Stimulated activated CD8-positive, alpha-beta memory T cell treated with anti-CD3 and anti-CD28 coated beads, Interleukin-15, amount 100 ng/mL, for 24 hours (primary cell): ENCODE results near the gene LYST.
"Not testable (repeated sequence)": the region's sequence is repeated elsewhere in the genome, so short reads cannot be mapped to it uniquely, and the experiment has no call there.

Experiments used
- DNase-seq: peaks from one replicate; pipeline ENCODE4 v3.0.0-alpha.2; 2020; ENCODE audit warnings: low read depth

Gene LYST

DNA sequence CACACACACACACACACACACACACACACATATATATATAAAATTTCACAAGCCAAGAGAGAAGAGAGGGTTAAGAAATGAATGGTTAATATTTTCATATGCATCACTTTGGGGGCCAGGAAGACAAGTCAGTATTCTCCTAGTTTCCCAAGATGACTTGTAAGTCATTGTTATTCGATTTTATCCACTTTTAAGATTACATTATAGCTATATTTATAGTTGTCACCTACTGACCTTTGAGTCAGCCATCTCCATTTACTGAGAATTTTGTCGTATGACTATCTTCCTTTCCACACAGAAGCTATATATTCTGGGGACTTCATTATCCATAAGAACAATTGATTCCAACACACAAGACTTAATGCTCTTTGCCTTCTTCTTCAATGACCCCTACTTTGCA is 8.9 kb downstream of the LYST start:
- no peak for DNase-seq

DNA sequence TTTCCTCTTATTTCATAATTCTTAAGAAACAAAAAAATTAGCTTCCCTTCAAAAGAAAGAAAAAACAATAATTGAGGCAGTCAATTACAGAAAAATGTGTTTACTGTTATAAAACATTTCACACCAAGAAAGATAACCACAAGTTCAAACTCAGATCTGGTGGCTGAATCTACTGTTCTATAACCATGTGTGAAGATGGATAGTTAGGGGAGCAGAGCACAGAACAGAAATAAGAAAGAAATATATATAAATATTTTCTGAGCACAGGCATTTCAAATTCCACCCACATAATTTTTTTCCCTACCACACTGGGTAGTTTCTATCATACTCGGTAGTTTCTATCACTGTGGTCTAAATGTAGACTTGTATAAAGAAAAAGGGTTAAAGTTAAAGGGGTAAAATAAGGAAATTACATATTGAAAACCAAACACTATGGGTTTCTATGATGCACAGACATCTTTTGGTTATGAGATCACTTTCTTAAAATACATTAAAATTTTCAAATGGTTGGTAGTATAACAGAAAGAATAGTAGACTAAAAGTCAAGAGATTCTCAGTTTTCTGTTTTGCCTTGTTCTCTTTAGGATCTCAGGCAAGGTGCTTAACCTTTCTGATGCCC is 10.8 kb downstream of the LYST start:
- no peak for DNase-seq

DNA sequence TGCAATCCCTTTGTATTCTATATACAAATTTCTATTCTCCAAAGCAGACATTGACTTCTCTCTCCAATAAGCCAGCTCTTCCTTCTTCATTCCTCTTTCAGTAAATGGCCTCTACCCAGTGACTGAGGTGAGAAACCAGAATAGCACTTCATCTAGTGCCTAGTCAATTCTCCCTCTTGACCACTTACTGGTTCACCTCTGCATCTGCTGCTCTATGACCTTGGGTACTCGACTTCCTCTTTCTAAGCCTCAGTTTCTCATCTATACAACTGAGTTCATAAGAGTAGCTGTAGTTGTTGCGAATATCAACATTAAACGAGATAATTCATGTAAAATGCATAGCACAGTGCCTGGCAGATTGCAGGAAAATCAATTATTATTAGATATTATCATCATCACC is 12.4 kb downstream of the LYST start:
- no peak for DNase-seq

GRCh38 chr1:235853653-235854052 is 13.1 kb downstream of the LYST start:
- no peak for DNase-seq

DNA sequence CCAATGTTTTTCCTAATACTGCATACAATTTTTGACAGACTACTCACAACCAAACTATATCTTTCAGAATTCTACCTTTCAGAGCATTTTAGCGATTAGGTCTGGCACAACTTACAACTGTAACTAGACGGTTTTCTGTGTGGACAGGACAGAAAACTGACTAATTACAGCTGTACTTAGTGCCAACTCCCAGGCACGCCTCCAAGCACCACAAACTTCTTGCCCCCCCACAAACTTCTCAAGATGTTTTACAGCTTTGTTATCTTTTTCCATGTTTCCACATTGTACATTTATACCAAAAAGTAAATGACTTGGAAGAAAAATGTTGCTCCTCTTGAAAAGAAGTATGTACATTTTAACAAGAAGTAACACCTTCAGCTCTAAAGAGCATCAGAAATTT is 13.8 kb downstream of the LYST start:
- DNase-seq = no peak

DNA sequence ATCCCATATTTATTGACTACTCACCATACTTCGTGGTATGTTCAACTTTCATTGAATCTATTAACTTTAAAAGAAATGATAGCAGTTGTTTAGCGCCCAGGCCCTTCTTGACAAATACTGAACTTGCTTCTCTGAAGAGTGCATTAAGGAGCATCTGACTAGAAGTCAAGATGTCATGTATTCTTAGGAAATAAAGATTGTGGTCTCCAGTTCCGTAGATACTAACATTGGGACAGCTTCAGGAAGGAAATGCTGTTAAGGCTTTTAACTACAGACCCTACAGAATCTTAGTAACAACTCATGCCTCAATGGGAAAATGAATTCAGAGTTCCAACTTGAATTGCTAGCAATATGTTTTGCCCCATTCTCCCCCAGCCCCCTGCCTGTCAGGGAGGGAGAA is 14.8 kb downstream of the LYST start:
- DNase-seq = no peak

- DNase-seq = not testable (repeated sequence)
Measured at GRCh38 chr1:235848251-235848650, 18.5 kb downstream of the LYST start.

GRCh38 chr1:235845656-235846107 is 21.0 kb downstream of the LYST start:
- not testable (repeated sequence) for DNase-seq

DNA sequence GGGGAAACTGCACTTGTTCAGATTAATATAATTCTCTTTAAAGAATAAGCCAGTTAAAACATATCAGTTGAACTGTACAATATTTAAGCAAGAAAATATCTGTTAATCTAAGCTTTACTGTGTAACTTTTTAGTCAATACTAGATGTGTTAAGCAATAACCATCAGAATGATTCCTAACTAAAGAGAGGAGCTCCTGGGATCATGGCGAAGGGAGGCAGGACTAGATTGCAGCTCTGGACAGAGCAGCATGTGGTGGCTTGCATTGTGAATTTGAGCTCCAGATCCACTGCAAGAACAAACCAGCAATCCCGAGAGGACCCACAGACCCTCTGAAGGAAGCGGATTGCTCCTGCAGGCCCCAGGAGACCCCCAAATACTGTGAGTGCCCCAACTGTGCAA is 21.9 kb downstream of the LYST start:
- DNase-seq = no peak

GRCh38 chr1:235843461-235843961 is 23.2 kb downstream of the LYST start:
- no peak for DNase-seq

GRCh38 chr1:235841938-235842545 is 24.7 kb downstream of the LYST start:
- DNase-seq = no peak

DNA sequence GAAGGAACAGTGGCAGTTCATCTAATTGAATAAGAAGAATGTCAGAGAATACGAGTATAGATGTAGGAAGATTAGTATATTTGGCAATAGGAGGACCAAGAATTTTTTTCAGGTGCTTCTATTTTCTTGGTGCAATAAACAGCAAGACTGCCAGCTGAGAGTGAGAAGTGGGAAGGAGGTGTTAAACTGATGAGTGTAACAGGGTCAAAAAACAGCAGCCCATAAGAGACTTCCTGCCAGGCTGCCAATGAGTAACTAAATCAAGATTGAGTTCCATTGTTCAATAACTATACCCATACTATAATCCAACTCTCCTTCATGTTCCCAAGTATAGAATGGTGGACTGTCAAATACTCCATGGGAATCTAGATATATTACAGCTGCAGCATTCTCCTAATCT is 28.7 kb downstream of the LYST start:
- no peak for DNase-seq

GRCh38 chr1:235835226-235835625 is 31.5 kb downstream of the LYST start:
- DNase-seq = no peak

- no peak for DNase-seq
Measured at GRCh38 chr1:235834620-235835019, 32.1 kb downstream of the LYST start.

- no peak for DNase-seq
Measured at GRCh38 chr1:235832011-235832410, 34.7 kb downstream of the LYST start.

DNA sequence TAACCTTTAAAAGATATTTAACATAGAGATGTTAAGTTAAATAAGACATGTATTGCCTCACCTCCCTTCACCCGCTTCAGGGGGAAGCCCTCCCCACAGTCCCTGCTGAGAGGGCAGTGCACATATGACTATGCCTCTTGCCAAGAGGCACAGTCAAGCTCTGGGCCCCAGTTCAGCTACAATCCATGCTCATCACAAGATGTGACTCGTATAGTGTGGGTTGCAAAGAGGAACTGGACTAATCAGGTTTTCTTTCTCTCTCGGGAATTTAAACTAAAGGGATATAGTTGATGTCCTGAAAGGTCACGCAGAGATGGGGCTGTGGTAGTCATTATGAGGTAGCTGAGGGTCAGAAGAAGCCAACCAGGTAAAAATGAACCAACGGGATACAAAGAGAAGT is 35.6 kb downstream of the LYST start:
- DNase-seq = no peak

- no peak for DNase-seq
Measured at GRCh38 chr1:235826102-235826854, 40.4 kb downstream of the LYST start.

- no peak for DNase-seq
Measured at GRCh38 chr1:235825229-235825628, 41.5 kb downstream of the LYST start.

DNA sequence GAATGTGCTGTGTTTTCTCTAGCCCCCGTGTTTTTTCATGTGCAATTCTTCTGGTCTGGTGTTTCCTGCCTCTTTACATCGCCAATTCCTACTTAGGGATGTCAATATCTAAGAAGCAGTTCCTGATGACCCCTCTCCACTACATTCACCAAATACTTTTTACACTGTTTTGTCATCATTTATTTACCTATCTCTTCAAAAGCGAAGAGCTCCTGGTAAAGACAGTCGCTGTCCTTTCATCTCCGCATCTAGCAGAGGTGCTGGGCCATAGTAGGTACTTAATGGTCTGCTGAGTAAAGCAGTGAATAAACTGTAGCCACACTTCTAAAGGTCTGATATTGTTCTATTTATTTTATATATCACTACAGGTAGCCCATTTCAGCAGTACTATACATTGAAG is 43.0 kb downstream of the LYST start:
- DNase-seq = no peak

- no peak for DNase-seq
Measured at GRCh38 chr1:235822685-235823084, 44.0 kb downstream of the LYST start.

GRCh38 chr1:235821361-235821981 is 45.2 kb downstream of the LYST start:
- no peak for DNase-seq

DNA sequence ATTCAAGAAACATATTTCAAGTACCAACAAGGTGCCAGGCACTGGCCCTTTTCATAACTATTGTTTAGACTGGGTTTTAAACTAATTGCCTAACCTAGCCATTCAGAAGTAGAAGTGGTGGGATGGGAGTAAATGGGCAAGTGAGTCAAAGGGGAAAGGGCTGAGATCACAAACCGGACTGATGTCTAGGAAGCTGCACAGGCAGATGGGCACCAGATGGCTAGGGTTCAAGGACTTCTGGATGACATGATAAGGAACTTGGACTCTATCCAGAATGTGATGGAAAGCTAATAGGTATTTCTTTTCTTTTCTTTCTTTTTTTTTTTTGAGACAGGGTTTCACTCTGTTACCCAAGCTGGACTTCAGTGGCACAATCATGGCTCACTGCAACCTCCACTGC is 46.6 kb downstream of the LYST start:
- no peak for DNase-seq

GRCh38 chr1:235818632-235819136 is 48.0 kb downstream of the LYST start:
- DNase-seq = no peak
